ENCODE data around the gene RHOBTB3. TPM values are rescaled to one million over a fixed set of nuclear protein-coding genes. Genes with fewer than 3 reads are reported as not detected.
A peak's percentile ranks its signal among the peaks of the same experiment; 100 is the strongest.

The RHOBTB3 gene
- total RNA-seq, 4 donors from 2014 or later: 58.7 to 85.7 (median 68.0) TPM

- WGBS, 2 donors: 76 to 83% methylated on average over 2 of the region's 2 CpGs
- Histone ChIP-seq H3K4me3 (replicated peaks in 1 of 3) (no peak overlapping the region), H3K27ac (peak overlapping the region in 1 of 3 donors; percentile 24), H3K36me3 (no peaks in the 10 kb centered on the region), H3K4me1 (peaks cover 18 to 23% of the 10 kb centered on the region in 2 donors), H3K9me3 (no peaks in the 10 kb centered on the region), H3K27me3 (no peaks in the 10 kb centered on the region)
- intact Hi-C loops (cut with DNase I): no loop called here
- TF ChIP-seq, protein P1, sequence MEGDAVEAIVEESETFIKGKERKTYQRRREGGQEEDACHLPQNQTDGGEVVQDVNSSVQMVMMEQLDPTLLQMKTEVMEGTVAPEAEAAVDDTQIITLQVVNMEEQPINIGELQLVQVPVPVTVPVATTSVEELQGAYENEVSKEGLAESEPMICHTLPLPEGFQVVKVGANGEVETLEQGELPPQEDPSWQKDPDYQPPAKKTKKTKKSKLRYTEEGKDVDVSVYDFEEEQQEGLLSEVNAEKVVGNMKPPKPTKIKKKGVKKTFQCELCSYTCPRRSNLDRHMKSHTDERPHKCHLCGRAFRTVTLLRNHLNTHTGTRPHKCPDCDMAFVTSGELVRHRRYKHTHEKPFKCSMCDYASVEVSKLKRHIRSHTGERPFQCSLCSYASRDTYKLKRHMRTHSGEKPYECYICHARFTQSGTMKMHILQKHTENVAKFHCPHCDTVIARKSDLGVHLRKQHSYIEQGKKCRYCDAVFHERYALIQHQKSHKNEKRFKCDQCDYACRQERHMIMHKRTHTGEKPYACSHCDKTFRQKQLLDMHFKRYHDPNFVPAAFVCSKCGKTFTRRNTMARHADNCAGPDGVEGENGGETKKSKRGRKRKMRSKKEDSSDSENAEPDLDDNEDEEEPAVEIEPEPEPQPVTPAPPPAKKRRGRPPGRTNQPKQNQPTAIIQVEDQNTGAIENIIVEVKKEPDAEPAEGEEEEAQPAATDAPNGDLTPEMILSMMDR (IDR thresholded peaks at IDR 0.05): no peak
- no peak for TF ChIP-seq POLR2A (IDR thresholded peaks at IDR 0.05)
- DNase-seq: no peak
Measured at GRCh38 chr5:95743232-95743631, 12.1 kb downstream of the RHOBTB3 start.

- Histone ChIP-seq H3K27ac (peak overlapping the region in 1 of 3 donors; percentile 24), H3K9me3 (no peaks in the 10 kb centered on the region), H3K4me1 (peaks cover 24 to 29% of the 10 kb centered on the region in 2 donors), H3K36me3 (no peaks in the 10 kb centered on the region), H3K4me3 (replicated peaks in 1 of 3) (no peak overlapping the region), H3K27me3 (no peaks in the 10 kb centered on the region)
- WGBS, 2 donors: 83 to 97% methylated on average over 1 of the region's 1 CpG
- TF ChIP-seq, protein P1 (IDR thresholded peaks at IDR 0.05): no peak
- TF ChIP-seq POLR2A (IDR thresholded peaks at IDR 0.05): no peak
- intact Hi-C loops (cut with DNase I): no loop called here
- no peak for DNase-seq
Measured at GRCh38 chr5:95743877-95744276, 12.7 kb downstream of the RHOBTB3 start.

- peaks cover 33 to 36% of the 10 kb centered on the region in 2 donors for H3K4me1 ChIP-seq
Measured at GRCh38 chr5:95746194-95746593, 15.1 kb downstream of the RHOBTB3 start.

GRCh38 chr5:95746722-95747679, 15.9 kb downstream of the RHOBTB3 start:
- H3K4me1 ChIP-seq: peaks cover 33 to 36% of the 10 kb centered on the region in 2 donors
- 84 to 90% methylated on average over 8 of the region's 8 CpGs for WGBS, 2 donors
- no peak overlapping the region for H3K4me3 ChIP-seq (replicated peaks in 1 of 3)

More at GRCh38 chr5:95746194-95746593, 15.1 kb downstream of the RHOBTB3 start:
- DNase-seq: no peak
- H3K27me3 ChIP-seq: no peaks in the 10 kb centered on the region
- H3K4me3 ChIP-seq (replicated peaks in 1 of 3): no peak overlapping the region
- H3K36me3 ChIP-seq: no peaks in the 10 kb centered on the region
- no peak for TF ChIP-seq POLR2A (IDR thresholded peaks at IDR 0.05)
- TF ChIP-seq, protein P1 (IDR thresholded peaks at IDR 0.05): no peak
- H3K27ac ChIP-seq: peak overlapping the region in 1 of 3 donors; percentile 84
- intact Hi-C loops (cut with DNase I): no loop called here
- no peaks in the 10 kb centered on the region for H3K9me3 ChIP-seq

More at GRCh38 chr5:95746722-95747679, 15.9 kb downstream of the RHOBTB3 start:
- Histone ChIP-seq H3K36me3 (no peaks in the 10 kb centered on the region), H3K9me3 (no peaks in the 10 kb centered on the region), H3K27ac (peak overlapping the region; percentile 69 to 85 (median 84)), H3K27me3 (no peaks in the 10 kb centered on the region)
- intact Hi-C loops (cut with DNase I): no loop called here
- TF ChIP-seq POLR2A (IDR thresholded peaks at IDR 0.05): no peak
- TF ChIP-seq, protein P1 (IDR thresholded peaks at IDR 0.05): no peak
- no peak for DNase-seq

All from thyroid gland (tissue), 4 donors.